Stimulated activated CD8-positive, alpha-beta memory T cell treated with anti-CD3 and anti-CD28 coated beads, Interleukin-7, amount 100 ng/mL, for 24 hours (primary cell): ENCODE measurements around the gene STARD13.
"Not testable (repeated sequence)": the region's sequence is repeated elsewhere in the genome, so short reads cannot be mapped to it uniquely, and the experiment has no call there.

ENCODE experiments used
- DNase-seq: peaks from one replicate; pipeline ENCODE4 v3.0.0-alpha.2; 2020; ENCODE audit warnings: low read depth

Gene STARD13

GRCh38 chr13:33251131-33251661 lies 34.4 kb downstream of the STARD13 start:
- DNase-seq = no peak

- no peak for DNase-seq
These were observed 34.9 kb downstream of the STARD13 start for GRCh38 chr13:33250609-33251008.

- DNase-seq = no peak
These were observed 35.7 kb downstream of the STARD13 start for GRCh38 chr13:33249894-33250293.

- DNase-seq = no peak
These were observed 36.5 kb downstream of the STARD13 start for GRCh38 chr13:33249066-33249465.

- no peak for DNase-seq
These were observed 39.9 kb downstream of the STARD13 start for GRCh38 chr13:33245505-33246158.

- no peak for DNase-seq
These were observed 40.7 kb downstream of the STARD13 start for GRCh38 chr13:33244907-33245287.

GRCh38 chr13:33244210-33244906 lies 41.2 kb downstream of the STARD13 start:
- DNase-seq = no peak

GRCh38 chr13:33242984-33243617 lies 42.5 kb downstream of the STARD13 start:
- DNase-seq = no peak

- DNase-seq = not testable (repeated sequence)
These were observed 43.2 kb downstream of the STARD13 start for GRCh38 chr13:33242372-33242771.

- DNase-seq = no peak
These were observed 49.5 kb downstream of the STARD13 start for GRCh38 chr13:33236021-33236420.

GRCh38 chr13:33235564-33235963 lies 50.0 kb downstream of the STARD13 start:
- no peak for DNase-seq

- DNase-seq = no peak
These were observed 50.5 kb downstream of the STARD13 start for GRCh38 chr13:33235078-33235477.

- no peak for DNase-seq
These were observed 52.0 kb downstream of the STARD13 start for GRCh38 chr13:33233547-33233946.

GRCh38 chr13:33232883-33233282 lies 52.7 kb downstream of the STARD13 start:
- DNase-seq = no peak

- no peak for DNase-seq
These were observed 54.2 kb downstream of the STARD13 start for GRCh38 chr13:33231339-33231738.

GRCh38 chr13:33230178-33230881 lies 55.2 kb downstream of the STARD13 start:
- DNase-seq = no peak

GRCh38 chr13:33229446-33230177 lies 55.9 kb downstream of the STARD13 start:
- DNase-seq = no peak

GRCh38 chr13:33228648-33229445 lies 56.7 kb downstream of the STARD13 start:
- DNase-seq = no peak

- no peak for DNase-seq
These were observed 57.5 kb downstream of the STARD13 start for GRCh38 chr13:33227927-33228647.

- no peak for DNase-seq
These were observed 60.9 kb downstream of the STARD13 start for GRCh38 chr13:33224686-33225085.
